ENCODE data around the gene CALCOCO1.

The CALCOCO1 gene

DNA sequence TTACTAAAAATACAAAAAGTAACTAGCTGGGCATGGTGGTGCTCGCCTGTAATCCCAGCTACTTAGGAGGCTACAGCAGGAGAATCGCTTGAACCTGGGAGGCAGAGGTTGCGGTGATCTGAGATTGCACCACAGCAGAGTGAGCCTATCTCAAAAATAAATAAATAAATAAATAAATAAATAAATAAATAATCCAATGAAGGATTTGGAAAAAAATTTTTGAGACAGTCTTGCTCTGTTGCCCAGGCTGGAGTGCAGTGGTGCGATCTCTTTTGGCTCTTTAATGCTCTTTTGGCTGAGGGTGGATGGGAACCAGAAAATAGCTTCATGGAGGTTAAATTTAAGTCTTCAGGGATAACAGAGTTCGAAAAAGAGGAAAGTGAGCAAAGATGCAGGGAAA, 63.1 kb downstream of the CALCOCO1 start:
- no peak for DNase-seq (ENCODE audit: low spot score)
- in situ Hi-C loops (cut with MboI; ENCODE audit: low sequenced_read_pairs, unreplicated experiment): no loop called here
- TF ChIP-seq, protein P1, sequence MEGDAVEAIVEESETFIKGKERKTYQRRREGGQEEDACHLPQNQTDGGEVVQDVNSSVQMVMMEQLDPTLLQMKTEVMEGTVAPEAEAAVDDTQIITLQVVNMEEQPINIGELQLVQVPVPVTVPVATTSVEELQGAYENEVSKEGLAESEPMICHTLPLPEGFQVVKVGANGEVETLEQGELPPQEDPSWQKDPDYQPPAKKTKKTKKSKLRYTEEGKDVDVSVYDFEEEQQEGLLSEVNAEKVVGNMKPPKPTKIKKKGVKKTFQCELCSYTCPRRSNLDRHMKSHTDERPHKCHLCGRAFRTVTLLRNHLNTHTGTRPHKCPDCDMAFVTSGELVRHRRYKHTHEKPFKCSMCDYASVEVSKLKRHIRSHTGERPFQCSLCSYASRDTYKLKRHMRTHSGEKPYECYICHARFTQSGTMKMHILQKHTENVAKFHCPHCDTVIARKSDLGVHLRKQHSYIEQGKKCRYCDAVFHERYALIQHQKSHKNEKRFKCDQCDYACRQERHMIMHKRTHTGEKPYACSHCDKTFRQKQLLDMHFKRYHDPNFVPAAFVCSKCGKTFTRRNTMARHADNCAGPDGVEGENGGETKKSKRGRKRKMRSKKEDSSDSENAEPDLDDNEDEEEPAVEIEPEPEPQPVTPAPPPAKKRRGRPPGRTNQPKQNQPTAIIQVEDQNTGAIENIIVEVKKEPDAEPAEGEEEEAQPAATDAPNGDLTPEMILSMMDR (IDR thresholded peaks at IDR 0.05; ENCODE audit: borderline replicate concordance, control extremely low read depth, extremely low read depth, insufficient read depth, missing control alignments): no peak

DNA sequence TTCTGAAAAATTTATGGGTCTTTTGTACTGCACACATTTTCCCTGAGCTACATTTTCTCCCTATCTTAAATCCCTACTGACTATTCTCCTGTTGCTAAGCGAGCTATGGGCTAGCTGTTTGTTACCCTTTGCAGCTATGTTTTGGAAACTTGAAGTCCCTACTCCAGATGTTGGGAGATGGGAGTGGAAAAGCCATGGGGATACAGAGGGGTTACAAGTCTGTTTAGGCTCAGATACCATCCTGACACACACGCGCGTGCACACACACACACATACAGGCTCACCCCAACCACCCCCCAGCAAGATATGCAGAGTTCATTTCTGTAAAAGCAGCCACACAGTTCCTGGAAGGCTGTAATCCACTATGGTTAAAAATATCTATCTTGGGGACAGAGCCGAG, 67.2 kb downstream of the CALCOCO1 start:
- TF ChIP-seq, protein P1 (IDR thresholded peaks at IDR 0.05; ENCODE audit: borderline replicate concordance, control extremely low read depth, extremely low read depth, insufficient read depth, missing control alignments): no peak
- DNase-seq (ENCODE audit: low spot score): no peak
- in situ Hi-C loops (cut with MboI; ENCODE audit: low sequenced_read_pairs, unreplicated experiment): no loop called here

DNA sequence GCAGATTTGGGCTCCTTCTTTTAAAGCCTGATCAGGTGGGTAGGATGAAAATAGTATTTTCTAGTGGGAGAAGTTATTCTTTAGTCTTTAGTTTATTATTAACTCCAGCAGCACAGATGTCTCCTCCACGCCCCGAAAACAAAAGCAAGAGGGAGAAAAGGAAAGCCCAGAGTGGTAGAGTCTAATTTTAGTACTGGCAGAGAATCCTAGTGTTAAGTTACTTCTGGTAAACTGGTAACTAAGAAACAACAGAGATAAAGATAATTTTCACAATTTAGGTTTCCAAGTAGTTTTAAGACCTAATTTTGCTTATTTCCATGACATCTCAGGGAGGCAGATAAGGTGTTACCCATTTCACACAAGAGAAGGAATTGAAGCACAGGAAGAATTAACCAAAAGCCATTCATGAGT, 67.7 kb downstream of the CALCOCO1 start:
- in situ Hi-C loops (cut with MboI; ENCODE audit: low sequenced_read_pairs, unreplicated experiment): no loop called here
- DNase-seq (ENCODE audit: low spot score): no peak
- TF ChIP-seq, protein P1 (IDR thresholded peaks at IDR 0.05; ENCODE audit: borderline replicate concordance, control extremely low read depth, extremely low read depth, insufficient read depth, missing control alignments): no peak

DNA sequence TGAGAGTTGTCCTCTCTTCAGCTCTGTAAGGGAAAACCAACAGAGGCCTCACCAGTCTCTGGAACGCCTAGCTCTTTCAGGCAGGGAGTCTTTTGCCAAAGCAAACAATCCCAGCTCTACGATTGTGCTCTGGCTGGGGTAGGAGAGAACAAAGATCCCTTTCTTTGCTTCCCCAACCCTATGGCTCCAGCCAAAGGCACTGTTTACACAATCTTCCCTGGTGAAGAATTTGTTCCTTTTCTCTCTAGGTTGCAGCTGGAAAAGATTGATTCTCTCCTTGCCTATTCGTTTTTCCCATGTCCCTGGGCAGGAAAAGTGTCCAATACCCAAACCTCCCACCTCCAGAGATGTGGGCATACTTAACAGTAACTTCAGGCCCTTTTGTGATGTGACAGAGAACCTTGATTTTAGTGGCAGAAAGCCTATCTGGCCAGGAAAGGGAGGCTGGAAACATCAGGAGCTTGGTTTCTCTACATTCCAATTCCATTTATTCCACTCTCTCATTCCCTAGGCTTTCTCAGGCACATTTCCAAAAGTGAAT, 68.2 kb downstream of the CALCOCO1 start:
- no peak for DNase-seq (ENCODE audit: low spot score)
- in situ Hi-C loops (cut with MboI; ENCODE audit: low sequenced_read_pairs, unreplicated experiment): no loop called here
- TF ChIP-seq, protein P1 (IDR thresholded peaks at IDR 0.05; ENCODE audit: borderline replicate concordance, control extremely low read depth, extremely low read depth, insufficient read depth, missing control alignments): no peak

Measured in GM13976 (cell line).